ENCODE measurements around the gene APPL1. TPM values are rescaled to one million over a fixed set of nuclear protein-coding genes. Genes with fewer than 3 reads are reported as not detected.

The APPL1 gene
- total and polyA plus RNA-seq, 4 experiments from 2014 or later = 28.1 to 50.5 (median 32.2) TPM

DNA sequence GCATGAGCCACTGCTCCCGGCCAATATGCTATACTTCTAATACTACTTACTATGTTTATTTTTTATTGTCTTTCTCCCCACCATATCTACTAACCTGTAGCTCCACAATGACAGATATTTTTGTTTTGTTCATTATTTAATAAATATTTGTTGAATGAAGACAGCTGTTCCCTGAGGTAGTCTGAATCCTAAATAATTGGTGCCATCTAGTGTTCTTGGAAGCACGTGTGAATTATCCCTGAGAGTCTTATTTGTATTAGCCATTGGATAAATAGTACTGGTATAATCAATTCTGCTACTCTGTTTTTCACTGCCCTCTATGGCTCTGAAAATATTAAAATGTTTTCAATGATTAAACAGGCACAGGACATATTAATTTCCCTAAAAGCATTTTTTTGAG lies 5.6 kb upstream of the APPL1 start:
- H3K4me1 ChIP-seq (ENCODE audit: insufficient read depth, low read length) = peaks cover 2% of the 10 kb centered on the region
- H3K9me3 Mint-ChIP-seq = peaks cover 0 to 1% (median 0%) of the 10 kb centered on the region in 8 donors
- ChIA-PET POLR2A (ENCODE audit: partially characterized antibody) (no interaction called here), CTCF (ENCODE audit: partially characterized antibody) (no interaction called here)
- no peaks in the 10 kb centered on the region for H3K27me3 Mint-ChIP-seq
- H3K27me3 ChIP-seq (ENCODE audit: insufficient read depth, low read length) = no peaks in the 10 kb centered on the region
- no peaks in the 10 kb centered on the region for H3K9me3 ChIP-seq (ENCODE audit: control insufficient read depth in 1 of 2, low read length in 2 of 2)
- intact Hi-C loops (cut with micrococcal nuclease) = loop anchor here (10.0 kb wide), 2 partner anchors 537 to 1013 kb away; partner anchors contain the start of genes ABHD6 and TASOR
- DNase-seq = no peak
- H3K27ac ChIP-seq (ENCODE audit: low read depth, low read length) = no peak overlapping the region
- no peaks in the 10 kb centered on the region for H3K36me3 ChIP-seq (ENCODE audit: insufficient read depth, low read length)
- H3K4me1 Mint-ChIP-seq = peaks cover 0 to 4% (median 2%) of the 10 kb centered on the region in 4 donors
- no peak overlapping the region for H3K27ac Mint-ChIP-seq
- H3K4me3 ChIP-seq (ENCODE audit: low read length in 2 of 2) = no peak overlapping the region
- no peaks in the 10 kb centered on the region for H3K36me3 Mint-ChIP-seq
- no peak overlapping the region for H3K4me3 Mint-ChIP-seq

DNA sequence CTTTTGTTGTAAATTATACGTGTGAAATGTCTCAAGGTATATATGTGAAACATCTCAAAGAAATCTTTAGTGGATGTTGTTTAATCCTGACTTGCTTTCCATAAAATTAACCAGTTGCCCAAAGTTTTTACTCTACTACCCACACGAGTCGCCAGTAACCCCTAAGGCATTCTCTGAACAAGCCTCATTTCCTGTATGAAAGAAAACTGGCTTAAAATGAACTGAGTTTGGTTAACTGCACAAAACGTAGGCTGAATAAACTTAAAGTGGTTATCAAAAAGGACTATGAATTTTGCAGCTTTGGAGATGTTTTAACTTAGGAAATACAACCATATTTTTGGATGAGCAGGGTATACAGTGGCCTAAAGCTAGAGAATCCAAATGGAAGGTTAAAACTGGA lies 2.7 kb upstream of the APPL1 start:
- Histone ChIP-seq H3K36me3 (ENCODE audit: insufficient read depth, low read length) (no peaks in the 10 kb centered on the region), H3K4me3 (ENCODE audit: low read length in 2 of 2) (no peak overlapping the region), H3K4me1 (ENCODE audit: insufficient read depth, low read length) (peaks cover 20% of the 10 kb centered on the region), H3K27me3 (ENCODE audit: insufficient read depth, low read length) (no peaks in the 10 kb centered on the region), H3K9me3 (ENCODE audit: control insufficient read depth in 1 of 2, low read length in 2 of 2) (no peaks in the 10 kb centered on the region), H3K27ac (ENCODE audit: low read depth, low read length) (no peak overlapping the region)
- Mint-ChIP-seq H3K36me3 (peaks cover 0 to 2% of the 10 kb centered on the region in 2 donors), H3K27me3 (no peaks in the 10 kb centered on the region), H3K4me3 (no peak overlapping the region), H3K9me3 (peaks cover 0 to 1% (median 0%) of the 10 kb centered on the region in 8 donors), H3K27ac (no peak overlapping the region), H3K4me1 (peaks cover 10 to 25% (median 18%) of the 10 kb centered on the region in 4 donors)
- ChIA-PET CTCF (ENCODE audit: partially characterized antibody) (no interaction called here), POLR2A (ENCODE audit: partially characterized antibody) (no interaction called here)
- DNase-seq = no peak
- intact Hi-C loops (cut with micrococcal nuclease) = loop anchor here (5.0 to 10.0 kb wide), 4 partner anchors 467 to 1010 kb away; partner anchors contain the start of genes ABHD6, CCDC66, DENND6A and TASOR

DNA sequence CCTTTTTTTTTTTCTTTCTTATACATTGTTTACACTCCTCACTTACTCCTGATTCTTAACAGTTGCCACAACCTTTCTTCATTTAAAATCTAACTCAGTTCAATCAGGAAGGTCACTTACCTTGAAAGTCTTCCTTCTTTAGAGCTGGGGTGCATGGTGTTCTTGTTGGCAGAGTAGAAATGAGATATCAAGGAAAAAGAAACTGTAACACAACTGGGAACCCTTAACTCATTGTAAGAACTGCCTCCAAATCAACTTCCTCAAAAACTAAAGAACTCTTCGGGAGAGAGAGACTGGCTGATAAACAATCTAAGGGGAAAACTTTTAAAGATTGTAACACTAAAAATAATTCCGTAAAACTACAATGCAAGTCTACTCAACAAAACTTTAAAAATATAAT lies 1.4 kb upstream of the APPL1 start:
- intact Hi-C loops (cut with micrococcal nuclease) = loop anchor here (5.0 to 10.0 kb wide), 4 partner anchors 466 to 1009 kb away; partner anchors contain the start of genes ABHD6, CCDC66, DENND6A and TASOR
- H3K9me3 ChIP-seq (ENCODE audit: control insufficient read depth in 1 of 2, low read length in 2 of 2) = no peaks in the 10 kb centered on the region
- H3K27me3 ChIP-seq (ENCODE audit: insufficient read depth, low read length) = no peaks in the 10 kb centered on the region
- ChIA-PET POLR2A (ENCODE audit: partially characterized antibody) (interaction anchor here (1.7 kb wide), 1 partner anchor 371 kb away, joined by 4 read pairs; the partner anchor contains the start of gene ARF4), CTCF (ENCODE audit: partially characterized antibody) (no interaction called here)
- peaks cover 26% of the 10 kb centered on the region for H3K4me1 ChIP-seq (ENCODE audit: insufficient read depth, low read length)
- H3K27ac ChIP-seq (ENCODE audit: low read depth, low read length) = no peak overlapping the region
- H3K36me3 Mint-ChIP-seq = peaks cover 0 to 2% of the 10 kb centered on the region in 2 donors
- H3K36me3 ChIP-seq (ENCODE audit: insufficient read depth, low read length) = no peaks in the 10 kb centered on the region
- peaks cover 10 to 32% (median 21%) of the 10 kb centered on the region in 4 donors for H3K4me1 Mint-ChIP-seq
- H3K27me3 Mint-ChIP-seq = no peaks in the 10 kb centered on the region
- no peak overlapping the region for H3K4me3 ChIP-seq (ENCODE audit: low read length in 2 of 2)
- H3K9me3 Mint-ChIP-seq = peaks cover 0 to 1% (median 0%) of the 10 kb centered on the region in 8 donors
- peak overlapping the region in 3 of 8 donors; percentile 13 to 51 (median 31) for H3K4me3 Mint-ChIP-seq
- no peak for DNase-seq
- H3K27ac Mint-ChIP-seq = no peak overlapping the region

DNA sequence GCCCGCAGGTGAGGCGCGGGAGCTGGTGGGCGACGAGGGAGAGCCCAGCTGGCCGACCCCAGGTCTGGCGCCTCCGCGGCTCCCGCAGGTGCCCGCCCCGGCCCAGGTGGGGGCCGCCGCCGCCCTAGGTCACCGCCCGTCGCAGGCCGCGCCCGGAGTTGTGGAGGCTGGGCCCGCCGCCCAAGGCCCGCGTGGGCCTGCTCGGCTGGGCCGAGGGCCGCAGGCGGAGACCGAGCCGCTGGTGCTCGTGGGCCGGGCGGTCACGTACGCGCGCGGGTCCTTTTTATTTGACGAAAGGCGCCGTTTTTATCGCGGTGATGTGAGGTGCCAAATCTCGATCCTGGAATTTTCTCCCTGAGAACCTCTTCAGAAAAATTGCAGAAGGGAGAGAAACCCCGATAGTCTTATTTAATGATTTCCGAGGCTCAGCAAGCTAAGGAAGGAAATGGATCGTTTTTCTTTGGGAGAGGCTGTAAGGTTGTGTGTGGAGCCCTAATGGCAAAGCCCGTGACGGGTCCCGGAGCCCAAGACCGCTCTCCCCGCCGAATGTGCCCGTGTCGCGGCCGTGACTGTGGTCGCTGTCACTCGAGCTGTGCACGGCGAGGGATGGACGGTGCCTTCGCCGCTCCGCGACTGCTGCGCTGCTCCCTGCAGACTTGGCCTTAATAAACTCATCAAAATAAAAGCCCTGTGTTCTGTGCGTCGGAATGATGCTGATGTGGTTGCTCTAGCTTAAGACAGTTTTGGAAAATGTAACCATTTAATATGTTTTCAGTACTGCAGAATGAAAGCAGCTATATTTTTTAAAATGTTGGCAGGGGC lies 612 bp downstream of the APPL1 start:
- Histone ChIP-seq H3K36me3 (ENCODE audit: insufficient read depth, low read length) (no peaks in the 10 kb centered on the region), H3K27ac (ENCODE audit: low read depth, low read length) (peak overlapping the region; percentile 45), H3K4me3 (ENCODE audit: low read length in 2 of 2) (peak overlapping the region; percentile 33 to 85), H3K27me3 (ENCODE audit: insufficient read depth, low read length) (no peaks in the 10 kb centered on the region), H3K4me1 (ENCODE audit: insufficient read depth, low read length) (peaks cover 26% of the 10 kb centered on the region), H3K9me3 (ENCODE audit: control insufficient read depth in 1 of 2, low read length in 2 of 2) (no peaks in the 10 kb centered on the region)
- Mint-ChIP-seq H3K9me3 (peaks cover 0 to 1% (median 0%) of the 10 kb centered on the region in 8 donors), H3K4me3 (peak overlapping the region; percentile 87 to 94 (median 93)), H3K27me3 (no peaks in the 10 kb centered on the region), H3K27ac (peak overlapping the region; percentile 68 to 93 (median 73)), H3K4me1 (peaks cover 12 to 39% (median 26%) of the 10 kb centered on the region in 4 donors), H3K36me3 (peaks cover 0 to 2% of the 10 kb centered on the region in 2 donors)
- CTCF ChIA-PET (ENCODE audit: partially characterized antibody) = interaction anchor here (0.9 to 1.6 kb wide), 3 partner anchors 9 to 62 kb away, joined by 3 to 7 read pairs (median 3); no protein-coding TSS in a partner anchor
- intact Hi-C loops (cut with micrococcal nuclease) = loop anchor here (1.0 to 10.0 kb wide), 7 partner anchors 58 to 1007 kb away; partner anchors contain the start of genes ABHD6, ARF4, CCDC66 and DENND6A
- peak; percentile 38 to 60 (median 47) for DNase-seq
- POLR2A ChIA-PET (ENCODE audit: partially characterized antibody) = interaction anchor here (0.7 to 1.7 kb wide), 7 partner anchors 9 to 1078 kb away, joined by 3 to 10 read pairs (median 4); partner anchors contain the start of genes ARF4, CCDC66, HTD2 and PDE12

DNA sequence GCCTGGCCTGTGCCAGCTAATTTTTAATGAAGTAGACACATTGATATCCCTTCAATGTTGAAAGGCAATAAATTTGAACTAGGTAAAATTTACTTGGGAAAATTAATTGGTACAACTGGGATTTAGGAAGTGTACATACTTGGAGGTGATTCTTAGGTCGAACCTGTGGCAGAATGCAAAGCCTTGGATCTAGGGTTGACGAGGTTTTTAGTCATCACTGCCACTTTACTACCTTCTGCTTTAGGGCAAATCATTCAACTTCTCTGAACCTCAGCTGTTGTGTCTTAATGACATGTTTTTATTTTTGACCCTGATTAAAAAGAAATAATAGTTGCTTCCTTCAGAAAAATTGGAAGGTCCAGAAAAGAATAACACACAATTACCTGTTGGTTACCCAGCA lies 2.5 kb downstream of the APPL1 start:
- H3K36me3 ChIP-seq (ENCODE audit: insufficient read depth, low read length) = no peaks in the 10 kb centered on the region
- H3K4me3 Mint-ChIP-seq = peak overlapping the region in 3 of 8 donors; percentile 6 to 89 (median 38)
- peaks cover 13 to 41% (median 28%) of the 10 kb centered on the region in 4 donors for H3K4me1 Mint-ChIP-seq
- no peak for DNase-seq
- ChIA-PET CTCF (ENCODE audit: partially characterized antibody) (interaction anchor here (0.7 kb wide), 1 partner anchor 17 kb away, joined by 3 read pairs; no protein-coding TSS in a partner anchor), POLR2A (ENCODE audit: partially characterized antibody) (interaction anchor here (0.6 kb wide), 1 partner anchor 112 kb away, joined by 3 read pairs; no protein-coding TSS in a partner anchor)
- intact Hi-C loops (cut with micrococcal nuclease) = no loop called here
- H3K27ac ChIP-seq (ENCODE audit: low read depth, low read length) = no peak overlapping the region
- no peaks in the 10 kb centered on the region for H3K9me3 ChIP-seq (ENCODE audit: control insufficient read depth in 1 of 2, low read length in 2 of 2)
- peaks cover 0 to 1% (median 0%) of the 10 kb centered on the region in 8 donors for H3K9me3 Mint-ChIP-seq
- H3K27me3 Mint-ChIP-seq = no peaks in the 10 kb centered on the region
- H3K4me3 ChIP-seq (ENCODE audit: low read length in 2 of 2) = no peak overlapping the region
- peaks cover 26% of the 10 kb centered on the region for H3K4me1 ChIP-seq (ENCODE audit: insufficient read depth, low read length)
- H3K36me3 Mint-ChIP-seq = peaks cover 0 to 2% of the 10 kb centered on the region in 2 donors
- H3K27ac Mint-ChIP-seq = peak overlapping the region in 1 of 7 donors; percentile 24
- no peaks in the 10 kb centered on the region for H3K27me3 ChIP-seq (ENCODE audit: insufficient read depth, low read length)

DNA sequence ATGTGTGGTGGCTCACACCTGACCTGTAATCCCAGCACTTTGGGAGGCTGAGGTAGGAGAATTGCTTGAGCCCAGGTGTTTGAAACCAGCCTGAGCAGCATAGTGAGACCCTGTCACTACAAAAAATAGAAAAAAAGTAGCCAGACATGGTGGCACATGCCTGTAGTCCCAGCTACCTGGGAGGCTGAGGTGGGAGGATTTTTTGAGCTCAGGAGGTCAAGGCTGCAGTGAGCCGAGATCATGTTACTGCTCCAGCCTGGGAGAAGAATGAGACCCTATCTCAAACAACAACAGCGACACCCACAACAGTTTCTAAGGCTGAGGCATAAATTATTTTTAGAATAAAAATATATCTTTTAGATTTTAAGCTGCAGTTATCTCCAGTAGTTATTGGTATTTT lies 6.3 kb downstream of the APPL1 start:
- H3K4me1 Mint-ChIP-seq = peaks cover 9 to 26% (median 19%) of the 10 kb centered on the region in 4 donors
- DNase-seq = no peak
- H3K9me3 Mint-ChIP-seq = no peaks in the 10 kb centered on the region
- no peak overlapping the region for H3K4me3 ChIP-seq (ENCODE audit: low read length in 2 of 2)
- no peak overlapping the region for H3K4me3 Mint-ChIP-seq
- peaks cover 11 to 14% of the 10 kb centered on the region in 2 donors for H3K36me3 Mint-ChIP-seq
- H3K27me3 Mint-ChIP-seq = no peaks in the 10 kb centered on the region
- H3K27ac Mint-ChIP-seq = no peak overlapping the region
- no peak overlapping the region for H3K27ac ChIP-seq (ENCODE audit: low read depth, low read length)
- H3K9me3 ChIP-seq (ENCODE audit: control insufficient read depth in 1 of 2, low read length in 2 of 2) = no peaks in the 10 kb centered on the region
- intact Hi-C loops (cut with micrococcal nuclease) = no loop called here
- peaks cover 5% of the 10 kb centered on the region for H3K36me3 ChIP-seq (ENCODE audit: insufficient read depth, low read length)
- ChIA-PET CTCF (ENCODE audit: partially characterized antibody) (interaction anchor here (1.2 to 1.3 kb wide), 2 partner anchors 11 to 25 kb away, joined by 3 to 6 read pairs; no protein-coding TSS in a partner anchor), POLR2A (ENCODE audit: partially characterized antibody) (no interaction called here)
- no peaks in the 10 kb centered on the region for H3K27me3 ChIP-seq (ENCODE audit: insufficient read depth, low read length)
- peaks cover 16% of the 10 kb centered on the region for H3K4me1 ChIP-seq (ENCODE audit: insufficient read depth, low read length)

Data from CD4-positive, alpha-beta memory T cell (primary cell).